Lower leg skin (tissue), 3 donors: ENCODE measurements around the gene CTNND2.

Experiments used
- CTCF ChIP-seq, 3 donors: fragments of 450-650 bp; IDR thresholded peaks; one replicate each; pipeline ENCODE4 v1.5.1; 2016; ENCODE audit warnings: antibody characterized with exemption in 3 of 3, mild to moderate bottlenecking in 3 of 3, moderate library complexity in 2 of 3
- POLR2A ChIP-seq, 2 donors: fragments of 450-650 bp; IDR thresholded peaks; one replicate each; pipeline ENCODE4 v1.6.1; 2016 to 2017; ENCODE audit warnings: antibody characterized with exemption in 2 of 2, mild to moderate bottlenecking in 1 of 2, moderate library complexity in 1 of 2

GRCh38 chr5:11146171-11146570 lies 758.1 kb downstream of the CTNND2 start:
- TF ChIP-seq CTCF (IDR thresholded peaks at IDR 0.05), result no peak
- TF ChIP-seq POLR2A (IDR thresholded peaks at IDR 0.05), result no peak
